Astrocyte of the cerebellum (primary cell): ENCODE results near the gene PMEPA1.

Experiments
- DNase-seq: peaks from one replicate; pipeline ENCODE4 v3.0.0-alpha.2; 2011; ENCODE audit warnings: low read depth
- H3K4me3 ChIP-seq: 2 replicates; pipeline ENCODE4 v1.5.1; 2011; ENCODE audit warnings: mild to moderate bottlenecking, low read depth, low read length, moderate library complexity
- CTCF ChIP-seq: IDR thresholded peaks from 2 replicates; pipeline ENCODE4 v1.5.1; 2012; ENCODE audit warnings: low read length, low read depth, moderate library complexity, mild to moderate bottlenecking; ENCODE audit errors: missing control alignments
- in situ Hi-C: cut with HindIII; loops from 2 replicates; pipeline ENCODE4 v1.10.0; 2017; ENCODE audit warnings: low sequenced_read_pairs

The PMEPA1 gene

GRCh38 chr20:57671072-57671391 lies 38.8 kb downstream of the PMEPA1 start:
- in situ Hi-C loops = no loop called here
- no peak for DNase-seq
- no peak for TF ChIP-seq CTCF
- H3K4me3 ChIP-seq = no peak overlapping the region

GRCh38 chr20:57670288-57671071 lies 39.3 kb downstream of the PMEPA1 start:
- H3K4me3 ChIP-seq = no peak overlapping the region
- DNase-seq = no peak
- TF ChIP-seq CTCF = no peak
- in situ Hi-C loops = no loop called here

- in situ Hi-C loops = no loop called here
- no peak for DNase-seq
These were observed 40.2 kb downstream of the PMEPA1 start for GRCh38 chr20:57669632-57670031.

GRCh38 chr20:57667924-57668782 lies 41.7 kb downstream of the PMEPA1 start:
- no peak for DNase-seq
- in situ Hi-C loops = no loop called here
- H3K4me3 ChIP-seq = no peak overlapping the region
- no peak for TF ChIP-seq CTCF

More at GRCh38 chr20:57669632-57670031, 40.2 kb downstream of the PMEPA1 start:
- TF ChIP-seq CTCF = no peak
- H3K4me3 ChIP-seq = no peak overlapping the region

- in situ Hi-C loops = no loop called here
- no peak for DNase-seq
- no peak for TF ChIP-seq CTCF
- no peak overlapping the region for H3K4me3 ChIP-seq
These were observed 42.4 kb downstream of the PMEPA1 start for GRCh38 chr20:57667388-57667787.

- in situ Hi-C loops = no loop called here
- H3K4me3 ChIP-seq = no peak overlapping the region
- DNase-seq = no peak
- TF ChIP-seq CTCF = no peak
These were observed 43.0 kb downstream of the PMEPA1 start for GRCh38 chr20:57666834-57667157.
